Raji (cell line): ENCODE data around the gene GRID1.

Experiments
- POLR2A ChIP-seq: IDR thresholded peaks from 2 replicates; pipeline ENCODE4 v1.6.1; 2011; ENCODE audit warnings: low read depth, low read length, control low read depth; ENCODE audit not compliant: insufficient read depth

The GRID1 gene

DNA sequence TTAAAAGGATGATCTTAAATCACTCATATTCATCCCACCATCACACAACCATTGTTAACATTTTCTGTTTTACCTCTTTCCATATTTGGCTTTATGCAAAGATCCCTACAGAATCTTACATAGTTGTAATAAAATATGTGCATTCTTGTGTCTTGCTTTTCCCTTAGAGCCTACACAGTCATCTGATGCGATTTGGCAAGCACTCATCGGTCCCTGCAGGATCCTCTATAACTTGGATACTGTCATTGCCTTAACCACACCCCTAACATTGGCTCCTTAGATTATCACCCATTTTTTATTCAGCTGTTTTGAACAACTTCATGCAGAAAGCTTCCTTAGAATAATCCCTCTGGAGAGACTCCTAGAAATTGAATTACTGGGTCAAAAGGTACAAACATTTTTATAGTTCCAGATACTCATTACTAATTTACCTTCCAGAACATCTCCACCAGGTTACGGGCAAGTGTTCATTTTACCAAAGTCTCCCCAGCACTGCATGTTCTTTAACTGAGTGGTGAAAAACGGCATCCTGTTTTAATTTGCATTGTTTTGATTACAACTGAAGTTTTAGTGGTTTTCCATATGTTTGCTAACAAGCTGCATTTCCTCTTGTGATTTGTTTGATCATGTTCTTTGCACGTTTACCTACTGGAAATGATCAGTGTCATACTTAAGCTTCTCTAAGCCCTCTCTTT, 268.3 kb downstream of the GRID1 start:
- TF ChIP-seq POLR2A: no peak

GRCh38 chr10:86091216-86091615, 275.4 kb downstream of the GRID1 start:
- TF ChIP-seq POLR2A: no peak

DNA sequence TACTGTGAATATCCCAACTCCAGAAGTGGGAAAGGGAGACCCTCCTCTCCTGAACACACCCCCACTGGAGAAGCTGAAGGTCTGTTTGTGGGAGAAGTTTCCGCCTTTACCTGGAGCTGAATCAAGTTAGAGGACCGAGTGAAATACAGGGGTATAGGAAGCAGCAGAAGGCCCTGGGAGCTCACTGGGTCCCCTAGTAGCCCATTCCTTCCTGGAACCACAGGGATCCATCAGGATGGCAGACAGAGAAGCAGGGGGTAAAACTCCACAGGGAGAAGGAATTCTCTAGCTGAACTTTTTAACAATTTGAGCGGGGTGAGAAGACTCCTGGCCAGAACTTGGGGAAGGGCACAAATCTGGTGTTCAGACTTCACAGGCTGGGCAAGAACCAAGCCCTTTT, 275.8 kb downstream of the GRID1 start:
- TF ChIP-seq POLR2A: no peak

GRCh38 chr10:86087716-86088115, 278.9 kb downstream of the GRID1 start:
- no peak for TF ChIP-seq POLR2A

DNA sequence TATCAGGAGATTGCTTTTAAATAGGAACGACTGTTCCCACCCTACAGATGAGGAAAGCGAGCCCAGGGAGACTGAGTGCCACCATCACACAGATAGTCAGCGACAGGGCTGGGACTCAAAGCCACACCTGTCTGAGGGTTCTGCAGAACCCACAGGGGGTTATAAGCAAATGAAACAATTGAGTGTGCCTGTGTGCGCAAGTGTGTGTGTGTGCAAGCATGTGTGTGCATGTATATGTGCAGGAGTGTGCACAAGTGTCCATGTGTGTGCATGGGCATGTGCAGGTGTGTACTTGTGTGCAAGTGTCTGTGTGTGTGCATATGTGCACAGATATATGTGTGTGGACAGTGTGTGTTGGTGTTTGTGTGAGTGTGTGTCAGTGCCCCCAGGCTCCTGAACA, 280.2 kb downstream of the GRID1 start:
- TF ChIP-seq POLR2A: no peak

- no peak for TF ChIP-seq POLR2A
Observed at GRCh38 chr10:86085686-86086085, 280.9 kb downstream of the GRID1 start.

DNA sequence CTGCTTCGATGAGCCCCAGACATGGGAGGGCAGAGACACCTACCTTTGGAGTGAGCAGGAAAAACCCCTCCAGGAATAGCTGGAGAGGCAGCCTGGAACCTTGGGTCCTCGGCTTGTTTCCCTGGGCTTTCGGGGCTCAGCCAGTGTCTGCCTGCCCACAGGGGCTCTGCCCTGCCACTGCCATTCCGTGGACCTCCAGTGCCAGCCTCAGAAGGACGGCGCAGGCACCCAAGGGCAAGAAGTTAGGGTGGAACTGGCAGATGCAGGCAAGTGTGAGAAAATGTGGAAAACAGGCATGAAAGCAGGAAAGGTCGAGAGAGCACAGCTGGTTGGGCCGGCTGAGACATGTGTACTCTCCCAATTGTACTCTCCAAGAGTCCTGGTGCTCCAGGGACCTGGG, 281.5 kb downstream of the GRID1 start:
- TF ChIP-seq POLR2A: no peak

- no peak for TF ChIP-seq POLR2A
Observed at GRCh38 chr10:86084585-86084984, 282.0 kb downstream of the GRID1 start.

DNA sequence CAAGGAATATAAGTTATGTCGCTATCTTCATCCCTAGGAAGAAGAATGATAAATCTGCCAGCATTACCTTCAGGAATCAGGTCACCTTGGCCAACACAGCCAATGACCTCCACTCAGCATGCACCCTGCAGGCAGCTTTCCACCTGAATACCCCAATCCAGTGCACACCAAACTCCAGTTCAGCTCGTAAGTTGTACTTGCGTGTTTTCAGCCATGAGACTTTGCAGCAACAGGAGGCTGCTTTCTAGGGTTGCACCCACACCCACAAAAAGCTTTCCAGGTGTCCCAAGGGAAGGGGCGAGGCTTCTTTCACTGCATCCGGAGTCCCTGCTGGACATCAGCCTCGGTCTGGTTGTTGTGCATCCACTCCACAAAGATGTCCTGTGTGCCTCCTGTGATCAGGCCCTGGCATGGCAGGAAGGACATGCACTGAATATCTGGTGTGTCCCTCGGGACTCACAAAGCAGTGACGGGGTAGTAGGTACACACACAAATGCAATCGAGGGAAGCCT, 282.9 kb downstream of the GRID1 start:
- TF ChIP-seq POLR2A: no peak

GRCh38 chr10:86083206-86083605, 283.4 kb downstream of the GRID1 start:
- no peak for TF ChIP-seq POLR2A

- TF ChIP-seq POLR2A: no peak
Observed at GRCh38 chr10:86082556-86082955, 284.0 kb downstream of the GRID1 start.

GRCh38 chr10:86079088-86079487, 287.5 kb downstream of the GRID1 start:
- TF ChIP-seq POLR2A: no peak

DNA sequence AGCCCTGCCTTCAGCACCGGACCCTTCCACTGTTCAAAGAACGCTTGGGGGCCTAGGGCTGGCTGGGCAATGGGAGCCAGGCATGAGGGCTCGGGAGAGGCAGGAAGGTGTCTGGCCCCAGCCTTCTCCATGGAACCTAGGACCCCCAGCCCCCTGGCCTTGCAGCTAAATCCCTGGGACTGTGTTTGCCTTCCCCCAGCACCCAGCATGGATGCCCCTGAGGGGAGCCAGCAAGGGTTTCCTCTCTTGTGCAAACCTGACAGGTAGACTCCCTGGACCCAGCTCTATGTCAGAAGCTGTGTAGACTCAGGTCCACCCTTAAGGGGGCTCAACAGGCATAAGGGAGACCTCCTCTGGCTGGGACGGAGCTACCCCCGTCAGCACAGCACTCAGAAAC, 288.0 kb downstream of the GRID1 start:
- TF ChIP-seq POLR2A: no peak

DNA sequence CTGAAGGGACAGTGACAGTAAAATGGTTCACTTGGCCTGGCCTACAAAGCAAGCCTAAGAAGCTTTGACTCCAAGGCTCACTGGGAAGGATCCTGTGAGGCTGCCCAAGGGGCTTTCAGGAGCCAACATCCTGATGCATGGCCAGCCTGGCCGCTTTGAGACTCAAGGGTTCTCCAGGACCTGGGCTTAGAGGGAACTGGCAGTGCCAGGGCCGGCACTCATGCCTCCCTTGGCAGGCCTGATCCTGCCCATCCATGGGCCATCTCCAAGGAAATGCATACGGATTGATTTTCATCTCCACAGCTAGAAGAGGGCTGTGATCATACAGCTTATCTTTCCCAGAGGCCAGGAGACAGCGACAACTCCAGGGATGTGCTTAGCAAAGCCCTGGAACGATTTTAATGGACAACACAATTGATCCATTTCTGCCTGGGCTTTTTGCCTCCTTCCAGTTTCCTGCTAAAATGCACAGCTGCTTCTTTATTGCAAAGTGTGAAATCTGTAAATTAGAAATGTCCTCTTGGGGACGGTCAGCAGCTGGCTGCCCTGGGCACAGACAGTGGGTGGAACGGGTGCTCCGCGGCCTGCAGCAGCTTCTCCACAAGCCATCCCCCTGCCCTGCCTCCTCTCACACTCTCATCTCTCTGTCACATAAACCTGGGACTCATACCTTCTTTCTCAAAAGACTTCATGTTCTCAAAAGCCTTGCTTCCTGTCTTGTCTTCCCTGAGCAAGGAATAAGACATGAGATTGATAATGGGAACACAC, 288.5 kb downstream of the GRID1 start:
- TF ChIP-seq POLR2A: no peak

DNA sequence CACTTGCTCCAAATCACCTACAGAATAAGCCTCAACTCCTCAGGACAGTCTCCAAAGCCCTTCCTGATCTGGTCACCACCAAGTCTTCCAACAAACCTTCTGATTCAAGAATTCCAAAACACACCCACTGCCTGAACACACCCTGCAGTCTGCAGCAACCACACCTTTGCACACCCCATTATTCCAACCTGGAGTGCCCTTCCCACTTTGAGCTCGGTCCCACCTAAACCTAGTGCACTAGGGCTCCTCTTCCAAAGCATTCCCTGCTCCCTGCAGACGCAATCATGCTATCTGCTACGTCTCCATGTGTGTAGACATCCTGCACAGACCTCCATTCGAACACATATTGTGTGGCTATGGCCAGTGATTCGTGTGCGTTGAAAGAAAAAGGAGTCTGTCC, 289.3 kb downstream of the GRID1 start:
- TF ChIP-seq POLR2A: no peak

DNA sequence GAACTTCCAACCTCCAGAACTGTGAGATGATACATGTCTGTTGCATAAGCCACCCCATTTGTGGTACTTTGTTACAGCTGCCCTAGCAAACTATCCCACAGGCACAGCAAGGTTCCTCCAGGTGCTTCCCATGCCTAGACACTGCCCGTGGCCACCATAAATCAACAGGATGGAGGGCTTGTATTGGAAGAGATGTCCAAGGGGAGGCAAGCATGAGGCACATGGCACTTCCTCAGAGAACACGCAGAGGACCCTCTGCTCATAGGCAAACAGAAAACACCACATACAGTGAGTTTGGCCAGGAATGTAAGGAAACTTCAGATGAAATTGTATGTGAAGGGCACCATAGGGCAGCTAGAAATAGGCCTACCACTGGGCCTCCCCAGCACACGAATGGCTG, 291.1 kb downstream of the GRID1 start:
- TF ChIP-seq POLR2A: no peak
